TTC549 (cell line): ENCODE measurements around the gene PLVAP.

ENCODE experiments used
- FAIRE-seq: peaks from 2 replicates; lab custom pipeline; 2012; peaks lifted over from hg19 to GRCh38; lab: Jason Lieb, UNC

Gene PLVAP

DNA sequence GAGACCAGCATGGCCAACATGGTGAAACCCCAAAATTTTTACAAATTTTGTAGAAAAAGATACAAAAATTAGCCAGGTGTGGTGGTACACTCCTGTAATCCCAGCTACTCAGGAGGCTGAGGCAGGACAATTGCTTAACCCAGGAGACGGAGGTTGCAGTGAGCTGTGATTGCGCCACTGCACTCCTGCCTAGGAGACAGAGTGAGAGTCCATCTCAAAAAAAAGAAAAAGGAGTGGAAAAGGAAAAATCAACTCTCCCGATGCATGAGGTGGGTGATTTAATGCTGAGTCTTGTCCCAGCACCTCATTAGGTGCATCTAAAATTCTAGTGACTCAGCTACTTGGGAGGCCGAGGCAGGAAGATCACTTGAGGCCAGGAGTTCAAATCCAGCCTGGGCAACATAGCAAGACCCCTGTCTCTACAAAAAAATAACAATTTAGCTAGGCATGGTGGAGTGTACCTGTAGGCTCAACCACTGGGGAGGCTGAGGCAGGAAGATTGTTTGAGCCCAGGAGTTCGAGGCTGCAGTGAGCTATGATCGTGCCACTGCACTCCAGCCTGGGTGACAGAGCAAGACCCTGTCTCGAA is 20.0 kb downstream of the PLVAP start:
- FAIRE-seq = no peak

DNA sequence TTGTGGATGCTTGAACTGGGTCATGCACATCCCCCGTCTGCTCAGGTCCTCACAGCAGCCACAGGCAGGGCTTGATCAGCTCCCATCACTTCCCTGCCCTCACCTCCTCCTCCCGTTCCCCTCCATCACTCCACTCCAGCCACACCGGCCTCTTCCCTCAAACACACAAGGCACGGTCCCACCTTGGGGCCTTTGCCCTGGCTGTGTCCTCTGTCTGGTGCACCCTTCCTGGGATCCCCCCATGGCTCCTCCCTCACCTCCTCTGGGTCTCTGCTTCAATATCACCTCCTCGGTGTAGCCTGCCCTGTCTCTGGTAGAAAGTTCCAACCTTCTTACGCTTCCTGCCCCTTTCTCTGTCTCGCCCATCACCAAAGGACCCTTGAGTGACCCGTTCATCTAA is 23.8 kb downstream of the PLVAP start:
- FAIRE-seq = no peak

DNA sequence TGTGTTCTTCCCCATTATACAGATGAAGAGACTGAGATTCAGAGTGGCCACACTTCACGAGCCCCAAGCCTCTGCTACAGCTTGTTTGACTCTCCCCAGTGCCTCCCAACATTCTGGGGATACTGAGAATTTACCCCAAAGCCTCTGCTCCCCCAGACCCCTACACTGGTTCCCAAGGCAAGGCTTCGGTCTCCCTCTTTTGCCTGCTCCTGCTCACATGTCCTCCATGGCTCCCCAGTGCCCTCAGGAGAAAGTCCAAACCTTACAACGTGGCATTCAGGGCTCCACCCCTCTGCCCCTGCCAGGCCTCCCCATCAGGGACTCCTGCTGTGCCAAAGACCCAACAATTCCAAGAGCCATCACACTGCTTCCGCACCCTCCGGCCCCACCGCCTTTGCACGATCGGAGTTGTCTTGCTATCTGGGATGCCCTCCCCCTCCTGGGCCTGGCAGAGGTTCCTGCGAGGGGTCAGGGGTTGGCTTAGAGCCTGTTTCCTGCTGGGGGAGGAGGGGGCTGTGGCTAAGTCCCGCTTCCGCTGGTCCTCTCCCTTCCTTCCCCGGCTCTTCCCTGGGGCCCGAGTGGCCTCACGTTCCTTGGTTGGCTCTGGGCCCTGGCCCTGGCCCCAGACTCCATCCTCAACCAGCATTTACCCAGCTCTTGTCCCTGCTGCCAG is 24.4 kb downstream of the PLVAP start:
- FAIRE-seq = no peak

DNA sequence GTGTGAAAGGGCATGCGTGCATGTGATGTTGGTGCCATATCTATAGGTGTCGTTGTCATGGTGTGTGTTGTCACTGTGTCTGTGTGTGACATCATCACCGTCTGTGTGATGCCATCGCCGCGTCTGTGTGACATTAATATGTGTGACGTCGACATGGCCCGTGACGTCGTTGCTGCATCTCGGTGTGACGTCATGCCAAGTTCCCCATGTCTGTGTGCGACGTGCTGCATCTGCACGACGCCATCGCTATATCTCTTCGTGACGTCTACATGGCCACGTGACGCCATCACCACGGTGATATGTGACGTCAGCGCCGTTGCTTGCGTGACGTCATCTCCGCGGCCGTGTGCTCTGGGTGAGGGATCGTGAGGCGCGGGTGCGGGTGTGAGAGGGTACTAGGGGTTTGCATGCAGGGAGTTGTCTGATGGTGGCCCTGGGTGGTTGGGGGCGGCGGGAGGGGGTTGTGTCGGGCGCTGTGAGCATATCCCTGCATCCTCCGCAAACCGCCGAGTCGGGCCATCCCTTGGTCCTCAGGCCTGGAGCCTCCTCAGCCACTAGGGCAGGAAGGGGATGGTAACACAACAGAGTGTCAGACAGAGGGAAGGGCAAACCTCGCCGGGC is 25.2 kb downstream of the PLVAP start:
- no peak for FAIRE-seq

DNA sequence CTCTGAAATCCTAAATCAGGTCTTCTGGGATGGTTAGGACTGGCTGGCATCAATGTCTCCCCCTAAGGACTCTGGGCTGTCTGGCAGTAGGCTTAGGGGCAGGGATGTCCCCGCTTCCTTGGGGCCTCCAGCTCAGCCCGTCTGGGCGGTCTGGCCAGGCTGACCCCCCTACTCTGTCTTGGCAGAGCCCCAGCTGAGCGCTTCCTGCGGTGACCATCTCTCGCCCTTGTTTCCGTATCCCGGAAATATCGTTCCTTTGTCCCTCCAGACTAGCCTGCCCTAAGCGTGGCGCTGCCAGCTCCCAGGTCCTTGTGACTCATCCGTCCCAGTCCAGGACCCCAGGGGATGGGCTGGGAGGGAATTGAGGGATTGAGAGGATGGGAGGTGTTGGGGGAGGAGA is 28.4 kb downstream of the PLVAP start:
- FAIRE-seq = no peak

DNA sequence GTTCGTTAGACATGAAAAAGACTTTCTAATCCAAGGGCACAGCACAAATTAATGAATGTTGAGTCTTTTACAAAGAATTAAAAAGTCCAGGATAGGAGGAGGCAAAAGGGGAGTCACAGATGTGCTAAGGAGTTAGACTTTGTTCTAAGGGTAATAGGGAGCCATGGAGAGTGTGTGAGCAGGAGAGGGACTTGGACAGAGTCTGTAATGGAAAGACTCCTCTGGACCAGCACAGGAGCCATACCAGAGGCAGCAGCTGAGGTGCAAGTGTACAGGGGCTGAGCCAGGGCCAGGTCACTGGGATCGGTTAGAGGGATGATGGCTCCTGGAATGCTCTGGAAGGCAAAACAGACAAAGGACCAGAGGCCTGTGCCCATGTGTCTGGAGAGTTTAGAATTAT is 29.3 kb downstream of the PLVAP start:
- no peak for FAIRE-seq

DNA sequence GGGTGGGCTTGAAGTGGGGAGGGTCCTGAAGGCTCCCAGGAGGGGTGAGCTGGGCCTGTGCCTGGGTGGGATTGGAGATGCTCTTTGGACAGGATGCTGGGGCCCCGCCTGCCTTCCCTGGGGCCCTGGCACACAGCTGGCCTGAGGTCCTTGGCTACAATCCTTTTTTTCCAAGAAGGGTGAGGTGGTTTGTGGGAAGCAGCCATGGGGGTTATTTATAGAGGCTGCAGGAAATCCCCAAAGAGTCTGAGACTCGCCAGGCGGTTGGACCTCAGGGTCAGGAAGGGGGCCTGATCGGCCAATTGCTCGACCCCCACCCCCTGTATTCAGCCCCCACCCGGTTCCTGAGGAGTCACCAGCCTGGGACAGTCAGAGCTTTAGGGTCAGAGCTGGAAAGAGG is 29.8 kb downstream of the PLVAP start:
- FAIRE-seq = no peak

DNA sequence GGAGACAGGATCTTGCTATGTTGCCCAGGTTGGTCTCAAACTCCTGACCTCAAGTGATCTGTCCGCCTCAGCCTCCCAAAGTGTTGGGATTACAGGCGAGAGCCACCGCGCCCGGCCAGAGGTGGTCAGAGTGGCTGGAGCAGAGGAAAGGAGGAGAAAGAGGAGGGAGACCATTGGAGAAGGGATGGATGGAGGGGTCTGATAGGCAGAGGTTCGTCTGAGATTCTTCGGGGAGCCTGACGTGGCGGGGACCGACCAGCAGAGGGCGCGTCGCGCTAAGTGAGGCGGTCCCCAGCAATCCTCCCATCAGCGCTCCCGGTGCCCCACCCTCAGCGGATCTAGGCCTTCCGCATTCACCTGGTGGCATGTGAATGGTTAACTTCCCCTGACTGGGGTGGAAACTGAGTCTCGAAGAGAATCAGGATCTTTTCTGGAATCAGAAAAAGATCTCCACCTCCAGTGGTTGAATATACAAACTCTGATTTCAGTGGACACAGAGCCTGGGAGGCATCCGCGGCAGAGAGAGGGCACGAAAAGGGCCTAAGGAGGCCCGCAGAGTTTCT is 31.0 kb downstream of the PLVAP start:
- FAIRE-seq = no peak

DNA sequence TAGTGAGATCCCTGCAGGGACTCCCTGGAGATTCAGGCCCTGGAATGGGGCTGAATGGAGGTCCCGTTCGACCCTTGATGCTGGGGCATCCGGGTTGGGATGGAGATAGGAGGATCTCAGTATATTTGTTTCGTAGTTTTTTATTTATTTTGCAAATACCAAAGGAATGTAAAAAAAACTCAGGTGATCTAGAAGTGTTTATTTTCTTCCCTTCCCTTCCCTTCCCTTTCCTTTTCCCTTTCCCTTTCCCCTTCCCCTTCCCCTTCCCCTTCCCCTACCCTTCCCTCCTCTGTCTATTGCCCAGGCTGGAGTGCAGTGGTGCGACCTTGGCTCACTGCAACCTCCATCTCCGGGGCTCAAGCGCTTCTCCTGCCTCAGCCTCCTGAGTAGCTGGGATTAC is 35.3 kb downstream of the PLVAP start:
- no peak for FAIRE-seq

DNA sequence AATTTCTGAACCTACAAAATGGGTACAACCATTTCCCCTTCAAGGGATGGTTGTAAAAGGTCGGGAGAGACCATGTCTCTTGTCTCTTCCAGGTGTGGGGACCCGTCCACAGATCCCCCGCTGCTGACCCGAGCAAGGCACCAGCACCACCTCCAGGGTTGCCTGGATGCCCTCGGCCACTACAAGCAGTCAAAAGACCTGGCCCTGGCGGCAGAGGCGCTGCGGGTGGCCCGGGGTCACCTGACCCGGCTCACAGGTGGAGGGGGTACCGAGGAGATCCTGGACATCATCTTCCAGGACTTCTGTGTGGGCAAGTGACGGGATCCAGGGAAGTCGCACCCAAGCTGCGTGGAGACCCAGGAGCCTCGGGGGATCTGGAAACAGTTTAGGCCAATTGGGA is 35.8 kb downstream of the PLVAP start:
- FAIRE-seq = no peak

DNA sequence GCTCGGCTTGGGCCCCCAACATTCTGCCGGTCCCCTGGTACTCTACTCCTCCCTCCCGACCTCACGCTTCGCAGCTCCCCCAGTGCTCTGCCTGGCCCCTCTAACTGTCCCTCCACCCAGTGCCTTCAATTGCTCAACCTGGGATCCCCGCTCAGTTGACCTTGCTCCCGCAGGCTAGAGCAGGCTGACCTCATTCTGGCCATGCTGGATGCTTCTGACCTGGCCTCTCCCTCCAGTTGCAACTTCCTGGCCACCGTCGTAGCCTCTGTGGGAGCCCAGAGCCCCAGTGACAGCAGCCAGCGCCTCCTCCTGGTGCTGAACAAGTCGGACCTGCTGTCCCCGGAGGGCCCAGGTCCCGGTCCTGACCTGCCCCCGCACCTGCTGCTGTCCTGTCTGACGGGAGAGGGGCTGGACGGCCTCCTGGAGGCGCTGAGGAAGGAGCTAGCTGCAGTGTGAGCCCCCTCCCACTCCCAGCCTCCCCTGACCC is 36.2 kb downstream of the PLVAP start:
- no peak for FAIRE-seq

DNA sequence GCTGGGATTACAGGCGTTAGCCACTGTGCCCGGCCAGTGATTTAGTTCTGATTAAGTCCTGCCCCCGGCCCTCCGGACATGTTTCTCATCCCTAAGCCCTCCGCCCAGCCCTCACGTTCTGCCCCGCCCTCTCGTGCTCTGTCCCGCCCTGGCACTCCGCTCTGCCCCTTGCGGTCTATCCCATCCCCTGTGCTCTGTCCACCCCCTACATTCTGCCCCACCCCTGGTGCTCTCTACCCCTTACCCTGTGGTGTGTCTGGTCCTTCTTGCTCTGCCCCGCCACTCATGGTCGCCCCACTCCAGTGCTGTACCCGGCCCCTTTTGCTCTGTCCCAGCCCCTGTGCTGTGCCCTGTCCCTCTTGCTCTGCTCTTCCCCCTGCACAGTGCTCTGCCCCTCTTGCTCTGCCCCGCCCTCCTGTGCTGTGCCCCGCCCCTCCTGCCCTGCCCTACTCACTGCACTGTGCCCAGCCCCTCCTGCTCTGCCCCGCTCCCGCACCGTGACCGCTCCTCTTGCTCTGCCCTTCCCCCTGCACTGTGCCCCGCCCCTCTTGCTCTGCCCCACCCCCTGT is 36.8 kb downstream of the PLVAP start:
- no peak for FAIRE-seq

DNA sequence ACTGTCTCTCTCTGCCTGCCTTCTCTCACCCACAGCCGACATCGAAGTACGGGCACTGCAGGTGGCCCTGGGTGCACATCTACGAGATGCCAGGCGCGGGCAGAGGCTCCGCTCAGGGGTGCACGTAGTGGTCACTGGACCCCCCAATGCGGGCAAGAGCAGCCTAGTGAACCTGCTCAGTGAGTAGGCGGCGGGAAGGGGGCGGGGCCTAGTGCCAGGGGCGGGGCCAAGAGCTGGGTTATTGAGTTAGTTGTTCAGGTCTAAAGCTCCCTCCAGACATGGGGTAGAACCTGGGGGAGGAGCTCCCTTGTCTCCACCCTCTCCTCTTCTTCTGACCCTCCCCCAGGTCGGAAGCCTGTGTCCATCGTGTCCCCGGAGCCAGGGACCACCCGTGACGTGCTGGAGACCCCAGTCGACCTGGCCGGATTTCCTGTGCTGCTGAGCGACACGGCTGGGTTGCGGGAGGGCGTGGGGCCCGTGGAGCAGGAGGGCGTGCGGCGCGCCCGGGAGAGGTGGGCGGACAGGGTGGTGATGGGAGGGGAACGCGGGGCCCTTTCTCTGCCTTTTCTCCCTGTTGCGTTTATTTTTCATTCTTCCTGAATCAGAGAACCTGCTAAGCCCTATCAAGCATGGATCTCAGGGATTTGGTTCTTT is 37.9 kb downstream of the PLVAP start:
- FAIRE-seq = no peak

DNA sequence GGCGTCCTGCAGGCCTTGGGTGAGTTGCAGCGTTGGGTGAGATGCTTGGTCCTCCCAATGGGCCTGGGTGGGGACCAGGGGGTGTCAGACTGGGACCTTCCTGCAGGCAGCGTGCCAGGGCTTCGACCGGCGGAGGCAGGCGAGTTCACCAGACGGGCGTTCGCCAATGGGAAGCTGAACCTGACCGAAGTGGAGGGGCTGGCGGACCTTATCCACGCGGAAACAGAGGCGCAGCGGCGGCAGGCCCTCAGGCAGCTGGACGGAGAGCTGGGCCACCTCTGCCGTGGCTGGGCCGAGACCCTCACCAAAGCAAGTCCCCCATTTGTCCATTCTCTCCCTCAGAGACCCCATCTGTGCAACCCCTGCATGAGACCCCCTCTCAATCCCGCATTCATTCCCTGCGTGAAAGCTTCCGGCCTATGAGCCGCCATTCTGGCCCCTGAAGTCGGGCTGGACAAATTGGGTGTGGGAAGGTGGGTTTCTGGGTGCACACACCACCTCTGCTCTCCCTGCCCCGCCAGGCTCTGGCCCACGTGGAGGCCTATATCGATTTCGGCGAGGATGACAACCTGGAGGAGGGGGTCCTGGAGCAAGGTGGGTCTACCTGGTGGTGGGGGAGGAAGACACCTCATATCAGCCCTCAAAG is 38.6 kb downstream of the PLVAP start:
- FAIRE-seq = no peak

DNA sequence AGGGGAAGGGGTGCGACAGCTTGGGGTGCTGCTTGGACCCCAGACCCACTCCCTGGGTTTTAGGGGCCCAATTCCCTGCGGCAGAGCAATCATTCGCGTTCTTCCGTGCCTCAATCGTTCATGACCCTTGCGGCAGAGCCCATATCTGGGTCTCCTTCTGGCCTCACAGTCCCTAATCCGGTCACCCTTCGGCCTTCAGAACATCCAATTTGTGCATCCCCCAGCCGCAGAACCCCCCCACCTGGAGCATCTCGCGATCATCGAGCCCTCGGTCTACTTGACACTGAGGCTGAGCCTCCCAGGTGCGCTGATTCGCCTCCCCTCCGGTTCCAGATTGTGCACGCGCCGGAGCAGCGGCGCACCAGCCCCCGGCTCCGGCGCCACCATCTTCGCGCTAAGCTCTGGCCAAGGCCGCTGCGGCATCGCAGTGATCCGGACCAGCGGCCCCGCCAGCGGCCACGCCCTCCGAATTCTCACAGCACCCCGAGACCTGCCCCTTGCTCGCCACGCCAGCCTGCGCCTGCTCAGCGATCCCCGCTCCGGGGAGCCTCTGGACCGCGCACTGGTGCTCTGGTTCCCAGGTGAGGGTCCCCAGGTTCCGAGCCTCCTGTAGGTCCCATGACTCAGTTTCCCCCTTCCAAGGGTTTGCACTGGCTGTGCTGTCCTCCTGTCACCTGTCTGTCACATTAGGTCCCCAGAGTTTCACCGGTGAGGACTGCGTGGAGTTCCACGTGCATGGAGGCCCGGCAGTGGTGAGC is 39.3 kb downstream of the PLVAP start:
- no peak for FAIRE-seq

DNA sequence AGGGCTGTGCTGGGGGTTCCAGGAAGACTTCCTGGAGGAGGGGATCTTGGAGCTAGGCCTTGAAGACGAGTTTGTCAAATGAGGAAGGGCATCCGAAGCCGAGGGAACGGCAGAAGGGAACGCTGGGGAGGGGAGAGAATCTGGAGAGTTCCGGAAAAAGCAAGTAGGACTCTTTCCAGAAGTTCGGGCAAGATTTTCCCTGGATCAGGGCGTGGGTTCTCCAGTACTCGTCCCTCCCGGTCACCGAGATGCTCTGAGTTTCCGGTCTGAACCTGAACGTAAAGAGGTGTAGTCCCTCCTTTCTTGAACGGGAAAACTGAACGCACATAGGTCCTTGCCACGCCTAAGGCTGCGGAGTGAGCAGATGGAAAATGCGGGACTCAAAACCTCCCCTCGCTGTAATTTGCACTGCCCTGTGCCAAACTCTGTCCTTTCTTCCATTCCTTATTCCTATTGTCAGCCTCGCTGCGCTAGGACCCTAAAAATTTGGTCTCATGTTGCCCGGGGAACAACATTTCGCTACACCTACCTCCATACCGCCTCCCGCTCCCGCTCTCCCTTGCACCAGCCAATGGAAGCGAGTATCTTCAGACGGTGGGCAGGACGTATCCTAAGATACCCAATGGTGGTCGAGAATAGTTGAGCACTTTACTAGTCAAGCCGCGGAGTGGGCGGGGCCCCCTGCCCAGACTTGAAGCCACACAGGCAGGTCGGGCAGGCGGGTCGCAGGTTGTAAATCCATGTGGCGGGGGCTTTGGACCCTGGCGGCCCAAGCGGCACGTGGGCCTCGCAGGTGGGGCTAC is 40.1 kb downstream of the PLVAP start, which contains the start of gene GTPBP3:
TSS of gene GTPBP3 (plus strand) at position 682 of the 803 bp plus-strand sequence. CDS start at position 741, 59 bp downstream.
- FAIRE-seq = peak; percentile 87

DNA sequence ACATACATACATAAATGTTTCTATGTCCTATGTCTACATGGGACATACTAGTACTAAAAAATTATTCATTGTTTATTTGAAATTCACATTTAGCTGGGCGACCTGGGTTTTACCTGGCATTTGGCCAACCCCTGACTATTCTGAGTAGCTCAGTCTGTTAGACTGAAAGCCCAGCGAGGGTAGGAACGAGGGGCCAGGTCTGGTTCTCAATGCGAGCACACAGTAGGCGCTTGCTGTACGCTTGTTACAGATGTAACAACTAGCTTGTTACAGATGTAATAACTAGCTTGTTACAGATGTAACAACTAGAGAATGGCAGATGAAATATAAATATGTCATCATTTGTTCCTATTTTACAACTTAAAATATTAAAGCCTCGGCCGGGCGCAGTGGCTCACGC is 41.6 kb downstream of the PLVAP start:
- no peak for FAIRE-seq

DNA sequence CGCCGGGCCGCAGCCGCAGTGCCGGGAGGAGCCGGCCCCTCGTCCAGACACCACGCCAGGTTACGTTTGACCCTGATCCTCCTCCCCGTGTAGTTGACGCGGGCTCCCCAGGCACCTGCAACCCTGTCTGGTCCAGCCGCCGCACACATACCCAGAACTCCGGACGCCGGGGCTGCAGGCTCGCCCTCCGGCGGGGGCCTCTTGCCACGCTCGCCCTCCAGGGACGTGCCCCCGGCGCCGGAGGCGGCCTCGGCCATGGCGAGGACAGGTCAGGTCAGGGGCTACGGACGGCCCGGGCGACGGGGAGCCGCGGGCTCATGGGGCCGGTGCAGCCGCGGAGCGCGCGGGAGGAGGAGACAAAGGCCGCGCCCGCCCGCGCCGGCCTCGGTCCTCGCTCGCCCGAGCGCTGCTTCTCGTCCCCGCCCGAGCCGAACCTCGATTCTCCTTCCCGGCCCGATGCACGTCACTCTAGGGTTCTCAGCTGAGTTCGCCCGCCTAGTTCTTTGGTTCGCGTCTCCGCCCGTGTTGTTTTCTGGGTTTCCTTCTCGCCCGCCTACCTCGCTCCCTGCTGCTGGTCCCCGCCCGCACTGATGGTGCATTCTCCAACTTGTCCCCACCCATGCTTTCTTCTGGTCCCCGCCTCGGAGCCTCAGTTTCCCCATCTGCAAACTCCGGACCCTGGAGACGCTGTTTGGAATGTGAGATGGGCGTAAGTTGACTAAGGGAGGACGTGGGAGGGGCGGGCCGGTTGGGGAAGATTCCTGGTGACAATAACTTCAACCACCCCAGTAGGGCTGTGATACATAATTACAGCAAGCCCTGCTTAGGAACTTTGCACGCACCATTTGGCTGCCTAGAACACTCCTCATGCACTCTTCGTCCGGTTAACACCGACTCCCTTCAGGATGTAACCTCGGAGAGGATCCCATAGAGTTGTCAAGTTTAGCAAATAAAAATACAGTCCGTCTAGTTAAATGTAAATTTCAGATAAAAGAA is 42.4 kb downstream of the PLVAP start, which contains the start of gene ANO8:
TSS of gene ANO8 (minus strand) at position 442 of the 996 bp plus-strand sequence. CDS start at position 257, 185 bp downstream.
- no peak for FAIRE-seq
